Activated CD4-positive, alpha-beta T cell treated with anti-CD3 and anti-CD28 coated beads for 24 hours (primary cell): Measurements from ENCODE around the gene MIDN.

Experiments used
- DNase-seq, 2 donors: peaks; one replicate each; pipeline ENCODE4 v3.0.0-alpha.2; 2020; ENCODE audit warnings: low read depth in 2 of 2

Gene MIDN

DNA sequence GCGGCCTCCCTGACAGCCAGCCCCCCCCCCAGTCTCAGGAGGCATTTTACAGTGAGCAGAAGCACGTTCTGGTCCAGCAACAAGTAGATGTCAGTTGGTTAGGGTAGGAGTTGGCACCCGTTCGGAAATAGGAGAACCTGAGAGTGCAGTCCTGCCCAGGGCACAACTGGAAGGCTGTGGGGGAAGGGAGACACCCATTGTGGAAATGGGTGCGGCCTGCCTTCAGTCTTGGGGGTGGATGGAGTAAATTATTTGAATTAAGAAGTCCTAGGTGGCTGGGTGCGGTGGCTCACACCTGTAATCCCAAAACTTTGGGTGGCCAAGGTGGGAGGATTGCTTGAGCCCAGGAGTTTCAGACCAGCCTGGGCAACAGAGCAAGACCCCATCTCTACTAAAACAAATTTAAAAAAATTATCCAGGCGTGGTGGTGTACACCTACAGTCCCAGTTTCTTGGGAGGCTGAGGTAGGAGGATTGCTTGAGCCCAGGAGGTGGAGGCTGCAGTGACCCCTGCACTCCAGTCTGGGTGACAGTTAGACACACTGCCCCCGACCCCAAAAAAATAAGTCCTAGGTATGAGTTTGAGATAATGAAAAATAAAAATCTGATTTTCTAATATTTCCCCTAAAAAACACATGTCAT is 21.9 kb downstream of the MIDN start:
- no peak for DNase-seq

DNA sequence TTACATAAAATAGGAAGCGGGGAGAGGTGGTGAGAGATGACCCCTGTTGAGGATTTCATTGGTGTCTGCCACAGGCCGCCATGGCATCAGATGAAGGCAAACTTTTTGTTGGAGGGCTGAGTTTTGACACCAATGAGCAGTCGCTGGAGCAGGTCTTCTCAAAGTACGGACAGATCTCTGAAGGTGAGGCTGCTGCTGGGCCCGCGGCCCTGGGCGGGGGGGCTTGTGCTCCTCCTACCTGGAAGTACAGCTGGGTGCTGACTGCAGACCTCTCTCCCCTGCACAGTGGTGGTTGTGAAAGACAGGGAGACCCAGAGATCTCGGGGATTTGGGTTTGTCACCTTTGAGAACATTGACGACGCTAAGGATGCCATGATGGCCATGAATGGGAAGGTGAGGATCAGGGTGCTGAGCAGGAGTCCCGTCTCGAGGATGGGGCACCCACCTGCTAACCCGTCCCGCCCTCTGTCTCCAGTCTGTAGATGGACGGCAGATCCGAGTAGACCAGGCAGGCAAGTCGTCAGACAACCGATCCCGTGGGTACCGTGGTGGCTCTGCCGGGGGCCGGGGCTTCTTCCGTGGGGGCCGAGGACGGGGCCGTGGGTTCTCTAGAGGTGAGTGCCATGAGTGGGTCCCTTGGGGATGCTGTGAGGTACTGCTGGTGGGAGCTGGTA is 22.6 kb downstream of the MIDN start:
- no peak for DNase-seq

DNA sequence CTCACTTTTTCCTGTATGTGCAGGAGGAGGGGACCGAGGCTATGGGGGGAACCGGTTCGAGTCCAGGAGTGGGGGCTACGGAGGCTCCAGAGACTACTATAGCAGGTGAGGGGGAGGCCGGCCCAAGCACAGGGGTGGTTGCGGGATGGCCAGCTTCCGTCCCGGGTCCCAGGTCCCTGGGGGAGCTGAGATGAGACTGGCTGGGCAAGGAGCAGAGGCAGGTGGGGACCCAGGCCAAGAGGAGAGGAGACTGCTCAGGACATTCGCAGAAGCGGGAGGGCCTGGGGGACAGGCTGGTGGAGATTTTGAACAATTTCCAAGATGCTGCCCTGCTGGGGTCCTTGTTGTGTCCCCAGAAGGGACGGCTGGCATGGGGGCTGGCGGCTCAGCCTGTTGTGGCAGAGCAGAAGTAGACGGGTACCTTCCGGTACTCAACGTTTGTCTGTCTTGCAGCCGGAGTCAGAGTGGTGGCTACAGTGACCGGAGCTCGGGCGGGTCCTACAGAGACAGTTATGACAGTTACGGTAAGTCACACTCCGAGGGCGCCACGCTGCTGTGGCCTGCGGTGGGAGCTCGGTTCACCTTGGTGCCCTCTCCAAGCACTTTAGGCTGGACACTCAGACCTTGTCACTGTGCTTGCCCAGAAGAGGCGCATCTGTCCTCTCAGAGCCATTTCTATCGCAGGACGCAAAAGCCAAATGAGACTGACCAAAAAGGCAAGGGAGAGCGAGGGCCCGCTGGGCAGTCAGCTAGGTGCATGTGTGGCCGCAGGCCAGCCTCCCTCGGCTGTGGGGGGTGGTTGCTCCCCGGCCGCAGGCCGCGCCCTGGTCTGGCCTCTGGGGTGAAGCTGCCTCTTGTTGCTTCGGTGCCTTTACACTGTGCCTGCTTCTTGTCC is 23.4 kb downstream of the MIDN start:
- DNase-seq = no peak

DNA sequence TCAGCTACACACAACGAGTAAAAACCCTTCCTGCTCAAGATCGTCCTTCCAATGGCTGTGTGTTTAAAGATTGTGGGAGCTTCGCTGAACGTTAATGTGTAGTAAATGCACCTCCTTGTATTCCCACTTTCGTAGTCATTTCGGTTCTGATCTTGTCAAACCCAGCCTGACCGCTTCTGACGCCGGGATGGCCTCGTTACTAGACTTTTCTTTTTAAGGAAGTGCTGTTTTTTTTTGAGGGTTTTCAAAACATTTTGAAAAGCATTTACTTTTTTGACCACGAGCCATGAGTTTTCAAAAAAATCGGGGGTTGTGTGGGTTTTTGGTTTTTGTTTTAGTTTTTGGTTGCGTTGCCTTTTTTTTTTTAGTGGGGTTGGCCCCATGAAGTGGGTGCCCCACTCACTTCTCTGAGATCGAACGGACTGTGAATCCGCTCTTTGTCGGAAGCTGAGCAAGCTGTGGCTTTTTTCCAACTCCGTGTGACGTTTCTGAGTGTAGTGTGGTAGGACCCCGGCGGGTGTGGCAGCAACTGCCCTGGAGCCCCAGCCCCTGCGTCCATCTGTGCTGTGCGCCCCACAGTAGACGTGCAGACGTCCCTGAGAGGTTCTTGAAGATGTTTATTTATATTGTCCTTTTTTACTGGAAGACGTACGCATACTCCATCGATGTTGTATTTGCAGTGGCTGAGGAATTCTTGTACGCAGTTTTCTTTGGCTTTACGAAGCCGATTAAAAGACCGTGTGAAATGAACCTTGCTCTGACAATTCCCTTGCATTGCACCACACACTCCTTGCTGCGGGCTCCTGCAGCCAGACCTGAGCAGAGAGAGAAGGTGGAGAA is 24.3 kb downstream of the MIDN start:
- no peak for DNase-seq

DNA sequence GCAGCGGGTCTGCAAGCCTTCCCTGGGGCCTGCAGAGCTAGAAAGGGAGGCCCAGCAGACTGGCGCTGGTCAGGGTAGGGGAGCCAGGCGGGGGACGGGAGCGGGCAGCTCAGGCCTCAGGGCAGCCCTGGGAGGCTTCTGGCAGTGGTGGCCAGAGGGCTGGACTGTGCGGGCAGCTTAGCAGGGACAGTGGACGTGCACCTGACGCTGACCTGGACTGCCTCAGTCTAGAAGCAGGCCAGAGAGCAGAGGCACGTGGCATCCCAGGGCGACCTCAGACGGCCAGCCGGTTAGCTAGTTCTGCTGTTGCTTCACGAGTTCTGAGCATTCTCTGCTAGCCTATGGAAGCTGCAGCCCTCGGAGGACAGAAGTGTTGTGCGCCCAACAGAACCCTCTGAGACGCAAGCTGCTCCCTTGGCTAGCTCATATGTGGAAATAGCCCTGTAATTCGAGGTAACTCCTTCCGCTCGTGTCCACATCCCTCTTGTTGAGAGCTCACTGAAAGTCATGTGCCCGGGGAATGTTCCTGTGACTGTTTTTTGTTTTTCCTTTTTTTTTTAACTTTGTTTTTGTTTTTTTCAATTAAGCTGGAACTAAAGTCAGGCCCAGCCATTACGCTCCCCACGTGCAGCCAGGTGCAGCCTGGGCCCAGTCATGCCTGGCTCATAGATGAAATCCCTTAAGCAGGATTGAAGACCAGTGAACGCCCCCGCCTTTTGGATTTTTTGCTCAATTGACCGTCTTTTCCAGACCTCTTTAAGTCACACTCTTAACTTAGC is 25.1 kb downstream of the MIDN start:
- no peak for DNase-seq

DNA sequence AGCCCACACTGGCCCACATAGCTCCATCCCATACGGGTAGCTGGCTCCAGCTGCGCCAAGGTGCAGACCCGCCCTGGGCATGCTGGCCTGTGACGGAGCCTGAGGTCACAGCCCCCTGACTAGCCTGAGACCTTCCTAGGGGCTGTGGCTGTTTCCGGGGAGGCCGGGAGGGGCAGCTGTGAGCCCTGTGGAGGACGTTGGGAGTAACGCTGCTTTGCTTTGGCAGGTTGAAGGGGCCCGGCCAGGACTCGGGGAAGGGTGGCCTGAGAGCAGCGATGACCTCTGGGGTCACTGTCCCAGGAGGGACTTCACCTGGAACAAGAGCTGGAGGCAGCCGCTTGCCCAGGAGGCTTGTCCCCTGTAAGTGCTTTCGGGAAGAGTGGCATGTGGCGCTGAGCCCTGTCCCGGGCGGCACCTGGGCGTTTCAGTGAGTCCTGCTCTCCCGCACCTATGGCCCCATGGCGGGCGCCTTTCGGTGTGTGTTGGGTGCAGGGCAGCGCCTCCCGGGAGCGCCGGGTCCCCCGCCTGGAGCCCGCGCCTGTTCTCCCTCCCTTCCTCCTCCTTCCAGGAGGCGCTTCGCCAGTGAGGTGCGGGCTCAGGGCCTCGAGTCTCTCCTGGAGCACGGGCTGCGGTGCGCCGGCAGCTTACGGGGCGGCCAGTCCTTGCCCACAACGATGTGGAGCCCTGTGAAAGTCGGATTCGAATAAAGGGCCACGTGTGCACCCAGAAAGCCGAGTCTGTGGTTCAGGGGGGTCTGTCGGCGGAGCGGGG is 25.9 kb downstream of the MIDN start:
- no peak for DNase-seq

DNA sequence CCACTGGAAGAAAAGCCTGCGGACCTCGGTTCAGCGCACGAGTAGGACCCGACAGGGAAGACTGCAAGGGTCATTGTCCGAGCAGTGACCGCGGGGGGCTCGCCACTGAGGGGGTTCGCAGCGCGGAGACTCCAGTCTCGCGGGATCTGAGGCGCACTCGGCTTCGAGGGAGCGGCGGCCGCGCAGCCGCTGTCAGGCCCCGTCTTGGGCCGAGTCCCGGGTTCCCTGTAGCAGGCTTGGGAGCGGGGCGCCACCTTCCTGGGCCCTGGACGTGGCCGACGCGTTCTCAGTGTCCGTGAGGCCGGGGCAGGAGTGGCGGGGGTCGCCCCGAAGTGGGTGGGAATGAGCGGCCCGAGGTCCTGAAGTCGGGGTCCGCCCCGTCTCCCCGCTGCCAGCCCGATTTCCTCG is 26.5 kb downstream of the MIDN start:
- no peak for DNase-seq

DNA sequence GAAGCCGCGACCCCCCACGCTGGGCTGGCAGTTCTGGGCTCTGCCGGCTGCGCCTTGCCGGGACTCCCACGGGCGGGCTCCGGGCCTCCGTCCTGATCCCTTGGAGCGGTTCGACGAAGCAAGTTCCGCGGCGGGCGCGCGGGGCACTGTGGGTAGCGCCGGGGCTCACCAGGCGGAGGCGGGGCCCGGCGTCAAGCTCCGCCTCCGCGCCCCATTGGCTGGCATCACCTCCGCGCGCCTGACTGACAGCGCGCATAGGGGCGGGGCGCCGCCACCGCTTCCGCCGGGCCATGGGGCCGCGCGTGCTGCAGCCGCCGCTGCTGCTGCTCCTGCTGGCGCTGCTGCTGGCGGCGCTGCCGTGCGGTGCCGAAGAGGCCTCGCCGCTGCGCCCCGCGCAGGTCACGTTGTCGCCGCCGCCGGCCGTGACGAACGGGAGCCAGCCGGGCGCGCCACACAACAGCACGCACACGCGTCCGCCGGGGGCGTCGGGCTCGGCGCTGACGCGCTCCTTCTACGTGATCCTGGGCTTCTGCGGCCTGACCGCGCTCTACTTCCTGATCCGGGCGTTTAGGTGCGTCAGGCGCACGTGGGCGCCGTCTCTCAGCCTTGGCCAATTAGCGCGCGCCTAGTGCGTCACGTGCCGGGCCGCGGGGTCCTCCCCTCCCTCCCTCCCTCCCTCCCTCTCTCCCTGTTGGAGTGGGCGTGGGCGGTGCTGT is 27.0 kb downstream of the MIDN start, which contains the start of gene FAM174C:
Gene FAM174C (plus strand): TSS at position 271 of the 716 bp plus-strand sequence. CDS start 20 bp downstream, at position 291.
- peak; percentile 87 to 94 for DNase-seq

DNA sequence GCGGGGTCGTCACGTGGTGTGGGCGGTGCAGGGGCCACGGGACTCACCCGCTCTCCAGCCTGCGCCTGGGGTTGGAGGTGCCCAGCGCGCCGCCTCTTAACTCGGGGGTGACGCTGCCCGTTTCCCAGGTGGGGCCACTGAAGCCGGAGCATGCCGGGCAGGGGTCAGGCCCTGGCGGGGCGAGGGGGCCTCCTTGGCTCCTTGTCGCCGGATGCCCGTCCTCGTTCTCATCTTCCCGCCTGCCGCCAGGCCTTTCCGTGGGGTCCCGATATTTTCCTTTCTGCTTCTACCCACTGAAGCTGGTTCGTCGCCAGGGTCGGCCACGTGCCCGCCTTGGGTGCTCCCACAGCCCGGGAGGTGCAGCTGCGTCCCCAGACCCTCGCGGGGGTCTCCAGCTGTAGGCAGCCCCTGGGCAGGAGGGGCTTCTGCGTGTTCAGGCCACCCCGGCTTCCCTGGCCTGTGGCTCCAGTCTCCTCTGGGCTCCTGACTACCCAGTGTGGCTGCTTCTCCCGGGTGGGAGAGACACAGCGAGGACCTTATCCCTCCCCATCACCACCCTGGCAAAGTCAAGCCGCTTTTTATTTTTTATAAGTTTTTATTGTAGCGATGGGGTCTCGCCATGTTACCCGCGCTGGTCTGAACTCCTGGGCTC is 27.7 kb downstream of the MIDN start:
- DNase-seq = no peak

DNA sequence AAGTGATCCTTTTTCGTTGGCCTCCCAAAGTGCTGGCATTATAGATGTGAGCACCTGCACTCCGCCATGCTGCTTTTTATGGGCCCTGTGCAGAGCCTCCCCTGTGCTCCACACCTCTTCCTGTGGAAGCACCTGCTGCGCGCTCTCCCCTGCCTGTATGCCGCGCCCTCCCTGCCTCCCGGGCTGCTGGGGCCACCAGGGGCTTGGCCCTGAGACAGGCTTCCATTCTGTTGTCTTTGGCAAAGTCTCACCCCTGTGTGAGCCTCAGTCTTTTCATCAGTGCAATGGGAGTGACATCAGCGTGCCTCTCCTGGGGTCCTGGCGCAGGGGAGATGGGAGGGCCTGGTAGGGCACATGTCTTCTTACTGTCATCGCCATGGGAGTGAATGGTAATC is 28.2 kb downstream of the MIDN start:
- no peak for DNase-seq

DNA sequence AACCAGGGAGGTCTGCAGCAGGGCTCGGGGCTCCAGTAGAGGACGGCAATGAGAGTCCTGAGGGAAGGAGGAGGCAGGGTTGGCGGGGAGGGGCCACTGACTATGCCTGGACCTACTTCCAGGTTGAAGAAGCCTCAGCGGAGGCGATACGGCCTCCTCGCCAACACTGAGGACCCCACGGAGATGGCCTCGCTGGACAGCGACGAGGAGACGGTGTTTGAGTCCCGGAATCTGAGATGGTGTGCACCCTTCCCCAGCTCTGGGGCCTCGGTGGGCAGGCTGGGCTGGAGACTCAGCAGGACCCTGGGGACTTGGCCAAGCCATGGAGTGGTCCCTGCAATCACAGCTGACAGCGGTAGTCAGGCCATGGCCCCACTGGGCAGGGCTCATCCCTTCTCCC is 28.7 kb downstream of the MIDN start:
- DNase-seq = no peak

DNA sequence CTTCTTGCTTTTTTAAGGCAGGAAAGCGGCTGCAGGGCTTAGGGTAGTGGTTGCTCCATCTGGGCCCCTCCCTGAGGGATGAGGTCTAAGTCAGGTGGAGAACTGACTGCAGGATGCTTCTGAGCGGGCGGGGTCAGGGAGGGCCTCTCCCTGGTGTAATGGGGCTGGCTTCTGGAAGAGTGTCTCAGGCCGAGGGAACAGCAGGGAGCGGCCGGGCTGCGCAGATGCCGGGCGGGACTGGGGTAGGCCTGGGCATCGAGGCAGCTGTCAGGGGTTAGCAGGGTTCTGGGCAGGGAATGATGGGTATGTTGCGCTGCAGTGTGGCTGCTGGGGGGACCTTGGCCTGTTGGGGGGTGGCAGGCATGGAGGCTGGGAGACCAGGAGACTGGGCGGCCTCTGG is 29.7 kb downstream of the MIDN start:
- DNase-seq = no peak

DNA sequence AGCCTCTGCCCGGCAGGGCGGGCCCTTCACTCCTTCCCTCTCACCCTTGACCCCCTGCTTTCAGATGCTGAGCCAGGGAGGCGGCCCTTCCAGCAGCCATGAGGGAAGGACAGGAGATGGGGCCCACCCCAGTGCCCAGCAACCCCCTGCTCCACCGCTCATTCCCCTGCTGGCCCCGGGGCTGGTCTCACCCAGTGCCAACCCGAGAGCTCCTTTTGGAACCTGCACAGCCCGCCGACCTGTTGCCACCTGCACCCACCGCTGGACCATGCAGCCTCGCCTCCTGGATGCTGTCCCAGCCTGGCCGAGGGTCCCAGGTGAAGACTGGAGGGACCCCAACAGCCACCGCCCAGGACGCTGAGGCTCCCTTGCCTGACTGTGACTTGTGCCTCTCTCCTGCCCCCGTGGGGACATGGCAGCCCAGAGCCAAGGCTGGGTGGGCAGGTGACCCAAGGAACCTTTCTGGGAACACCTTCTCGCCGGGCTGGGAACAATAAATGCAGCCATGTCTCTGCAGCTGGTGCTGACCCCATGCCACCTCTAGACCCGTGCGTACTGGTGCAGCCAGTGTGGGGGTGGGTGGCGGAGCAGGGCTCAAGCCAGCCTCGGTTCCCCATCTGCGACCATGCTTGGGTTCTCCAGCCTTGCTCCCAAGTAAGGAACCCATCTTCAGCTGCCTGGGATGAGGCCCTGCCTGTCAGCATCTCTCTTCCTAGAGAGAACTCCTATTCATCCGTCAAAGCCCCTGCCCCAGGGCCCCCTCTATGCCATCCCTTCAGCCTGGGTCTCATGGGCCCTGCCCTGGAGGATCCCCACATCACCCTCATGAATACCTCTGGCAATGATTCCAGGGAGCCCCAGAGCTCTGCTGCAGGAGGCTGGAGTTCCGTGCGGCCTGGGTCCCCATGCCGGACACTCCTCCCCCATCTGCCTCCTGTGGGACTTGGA is 30.6 kb downstream of the MIDN start:
- DNase-seq = no peak

DNA sequence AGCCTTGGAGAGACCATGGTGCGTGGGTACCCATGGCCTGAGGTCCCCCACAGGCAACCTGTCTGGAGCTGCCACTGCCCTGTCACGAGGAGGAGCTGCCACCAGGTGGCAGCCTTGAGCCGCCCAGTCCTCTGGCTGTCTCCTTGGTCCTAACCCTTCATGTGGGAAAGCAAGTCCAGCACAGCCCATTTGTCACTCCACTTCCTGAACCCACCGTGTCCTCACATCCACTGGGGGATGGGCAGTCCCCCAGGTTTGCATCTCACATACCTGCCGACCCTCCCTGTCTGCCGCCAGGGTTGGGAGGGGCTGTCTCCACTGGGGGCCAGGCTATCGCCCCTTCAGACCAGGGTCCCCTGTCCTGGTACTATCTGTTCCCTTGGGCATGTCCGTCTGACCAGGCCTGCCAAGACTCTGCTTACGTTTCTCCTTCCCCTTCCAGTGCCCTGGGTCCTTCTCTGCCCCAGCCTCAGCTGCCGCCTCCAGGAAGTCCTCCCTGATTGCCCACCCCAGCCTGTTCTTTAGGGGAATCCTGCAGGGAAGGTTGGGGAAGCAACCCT is 31.5 kb downstream of the MIDN start:
- peak; percentile 67 to 75 for DNase-seq

DNA sequence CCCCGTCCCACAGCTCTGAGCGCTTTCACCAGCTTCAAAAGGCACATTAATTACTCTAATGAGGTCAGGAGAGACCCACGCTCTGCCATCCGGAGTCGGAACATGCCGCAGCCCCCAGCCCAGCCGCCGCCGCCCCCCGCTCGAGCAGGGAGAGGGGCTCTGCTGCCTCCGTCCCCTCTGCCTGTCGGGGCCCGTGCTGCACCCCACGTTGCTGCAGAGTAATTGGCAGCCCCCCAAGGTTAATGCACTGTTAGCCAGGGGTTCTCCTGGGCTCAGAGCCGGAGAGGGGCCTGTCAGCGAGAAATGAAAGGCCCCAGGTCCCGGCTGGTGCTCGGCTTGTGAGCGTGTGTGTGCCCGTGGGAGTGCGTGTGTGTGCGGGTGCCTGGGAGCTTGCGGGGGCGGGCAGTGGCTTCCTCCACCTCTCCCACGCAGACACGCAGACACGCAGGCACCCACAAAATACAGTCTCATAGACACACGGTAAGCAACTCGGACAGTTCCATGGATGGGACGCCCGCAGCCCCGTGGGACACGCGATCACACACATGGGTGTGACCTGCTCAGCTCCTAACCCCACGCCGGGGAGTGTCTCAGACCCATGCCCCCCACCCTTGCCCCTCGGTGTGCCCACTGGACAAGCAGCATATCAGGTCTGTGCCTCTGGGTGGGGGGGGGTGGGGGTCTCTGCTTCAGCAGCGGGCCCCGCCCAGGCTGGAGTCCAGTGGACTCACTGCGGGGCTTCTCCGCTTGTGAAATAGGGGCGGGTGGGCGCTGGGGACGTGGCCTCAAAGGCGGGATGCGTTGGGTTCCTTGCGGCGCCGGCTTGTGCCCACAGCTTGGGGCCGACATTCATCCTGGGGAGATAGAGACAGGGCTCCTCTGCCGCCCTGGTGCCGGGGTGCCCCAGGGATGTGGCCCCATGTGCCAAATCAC is 32.5 kb downstream of the MIDN start:
- no peak for DNase-seq

DNA sequence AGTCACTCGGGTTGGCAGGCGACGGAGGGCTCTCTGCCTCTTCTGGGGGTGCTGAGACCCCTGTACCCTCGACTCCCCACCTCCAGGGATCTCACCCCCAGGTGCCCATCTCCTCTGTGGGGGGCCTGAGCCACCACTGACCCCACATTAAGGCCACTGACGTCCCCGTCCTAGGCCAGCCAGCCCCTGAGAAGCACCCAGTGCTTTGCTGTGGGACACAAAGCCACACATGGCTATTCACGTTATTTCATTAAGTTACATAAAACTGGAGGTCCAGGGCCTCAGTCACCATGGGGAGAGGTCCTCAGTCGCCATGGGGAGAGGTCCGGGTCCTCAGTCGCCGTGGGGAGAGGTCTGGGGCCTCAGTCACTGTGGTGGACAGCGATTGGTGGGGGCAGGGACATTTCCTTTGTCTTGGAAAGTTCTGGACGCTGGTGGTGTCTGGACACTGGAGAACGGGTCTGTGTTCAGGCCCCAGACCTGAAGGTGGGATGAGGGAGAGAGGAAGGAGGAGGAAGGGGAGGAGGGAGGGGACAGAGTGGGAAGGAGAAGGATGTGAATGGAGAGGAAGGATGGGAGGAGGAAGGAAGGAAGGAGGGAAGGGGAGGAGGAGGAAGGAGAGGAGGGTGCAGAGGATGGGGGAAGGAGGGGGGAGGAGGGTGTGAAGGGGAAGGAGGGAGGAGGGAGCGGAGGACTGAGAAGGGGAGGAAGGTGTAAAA is 33.3 kb downstream of the MIDN start:
- no peak for DNase-seq
